ENCODE results near the gene KRTAP4-1. TPM values are rescaled to one million over a fixed set of nuclear protein-coding genes. Genes with fewer than 3 reads are reported as not detected.
"Not testable (repeated sequence)": the region's sequence is repeated elsewhere in the genome, so short reads cannot be mapped to it uniquely, and the experiment has no call there.

KRTAP4-1 gene
- total and polyA plus RNA-seq, 8 donors, result not detected

DNA sequence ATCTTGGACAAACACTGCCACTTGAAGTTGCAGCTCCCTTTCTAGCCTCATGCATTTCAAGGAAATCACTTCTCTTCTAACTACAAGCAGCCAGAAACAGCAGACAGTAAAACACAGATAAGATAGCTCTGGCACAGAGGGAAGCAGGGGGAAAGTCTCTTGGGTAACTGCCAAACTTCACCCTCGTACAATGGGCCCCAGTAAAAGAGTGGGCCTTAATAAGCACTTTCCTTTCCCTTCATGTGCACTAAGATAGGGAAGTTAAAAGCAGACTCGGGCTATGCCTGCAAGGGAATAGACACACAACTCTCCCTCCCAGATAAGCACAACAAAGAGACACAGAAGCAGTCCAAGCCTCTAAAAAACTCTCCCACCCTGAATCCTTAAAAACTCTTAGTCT is 30.9 kb downstream of the KRTAP4-1 start:
- TF ChIP-seq, protein P1, sequence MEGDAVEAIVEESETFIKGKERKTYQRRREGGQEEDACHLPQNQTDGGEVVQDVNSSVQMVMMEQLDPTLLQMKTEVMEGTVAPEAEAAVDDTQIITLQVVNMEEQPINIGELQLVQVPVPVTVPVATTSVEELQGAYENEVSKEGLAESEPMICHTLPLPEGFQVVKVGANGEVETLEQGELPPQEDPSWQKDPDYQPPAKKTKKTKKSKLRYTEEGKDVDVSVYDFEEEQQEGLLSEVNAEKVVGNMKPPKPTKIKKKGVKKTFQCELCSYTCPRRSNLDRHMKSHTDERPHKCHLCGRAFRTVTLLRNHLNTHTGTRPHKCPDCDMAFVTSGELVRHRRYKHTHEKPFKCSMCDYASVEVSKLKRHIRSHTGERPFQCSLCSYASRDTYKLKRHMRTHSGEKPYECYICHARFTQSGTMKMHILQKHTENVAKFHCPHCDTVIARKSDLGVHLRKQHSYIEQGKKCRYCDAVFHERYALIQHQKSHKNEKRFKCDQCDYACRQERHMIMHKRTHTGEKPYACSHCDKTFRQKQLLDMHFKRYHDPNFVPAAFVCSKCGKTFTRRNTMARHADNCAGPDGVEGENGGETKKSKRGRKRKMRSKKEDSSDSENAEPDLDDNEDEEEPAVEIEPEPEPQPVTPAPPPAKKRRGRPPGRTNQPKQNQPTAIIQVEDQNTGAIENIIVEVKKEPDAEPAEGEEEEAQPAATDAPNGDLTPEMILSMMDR (IDR thresholded peaks at IDR 0.05), result no peak
- H3K4me1 ChIP-seq, result no peaks in the 10 kb centered on the region
- no peaks in the 10 kb centered on the region for H3K9me3 ChIP-seq
- intact Hi-C loops (cut with DNase I), result no loop called here
- no peak for FAIRE-seq
- no peak for DNase-seq
- no peaks in the 10 kb centered on the region for H3K27me3 ChIP-seq
- no peak for ATAC-seq
- H3K36me3 ChIP-seq, result no peaks in the 10 kb centered on the region
- WGBS, 2 donors, result 20 to 21% methylated on average over 2 of the region's 2 CpGs
- H3K27ac ChIP-seq, result no peak overlapping the region
- H3K4me3 ChIP-seq, result no peak overlapping the region

DNA sequence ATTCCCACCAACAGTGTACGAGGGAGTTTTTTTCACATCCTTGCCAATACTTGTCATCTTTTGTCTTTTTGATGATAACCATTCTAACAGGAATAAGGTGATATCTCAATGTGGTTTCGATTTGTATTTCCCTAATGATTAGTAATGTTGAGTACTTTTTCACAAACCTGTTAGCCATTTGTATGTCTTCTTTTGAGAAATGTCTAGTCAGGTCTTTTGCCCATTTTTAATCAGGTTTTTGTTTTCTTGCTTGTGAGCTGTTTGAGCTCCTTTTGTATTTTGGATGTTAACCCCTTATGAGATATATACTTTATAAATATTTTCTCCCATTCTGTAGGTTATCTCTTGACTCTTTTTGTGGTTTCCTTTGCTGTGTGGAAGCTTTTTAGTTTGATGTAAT is 33.2 kb downstream of the KRTAP4-1 start:
- ATAC-seq (no peak), DNase-seq (no peak), FAIRE-seq (no peak)
- intact Hi-C loops (cut with DNase I), result no loop called here
- TF ChIP-seq, protein P1 (IDR thresholded peaks at IDR 0.05), result no peak
- H3K4me3 ChIP-seq, result no peak overlapping the region
- no peaks in the 10 kb centered on the region for H3K36me3 ChIP-seq
- no peak overlapping the region for H3K27ac ChIP-seq
- 45 to 62% methylated on average over 2 of the region's 2 CpGs for WGBS, 2 donors
- no peaks in the 10 kb centered on the region for H3K4me1 ChIP-seq
- H3K9me3 ChIP-seq, result no peaks in the 10 kb centered on the region
- H3K27me3 ChIP-seq, result no peaks in the 10 kb centered on the region

DNA sequence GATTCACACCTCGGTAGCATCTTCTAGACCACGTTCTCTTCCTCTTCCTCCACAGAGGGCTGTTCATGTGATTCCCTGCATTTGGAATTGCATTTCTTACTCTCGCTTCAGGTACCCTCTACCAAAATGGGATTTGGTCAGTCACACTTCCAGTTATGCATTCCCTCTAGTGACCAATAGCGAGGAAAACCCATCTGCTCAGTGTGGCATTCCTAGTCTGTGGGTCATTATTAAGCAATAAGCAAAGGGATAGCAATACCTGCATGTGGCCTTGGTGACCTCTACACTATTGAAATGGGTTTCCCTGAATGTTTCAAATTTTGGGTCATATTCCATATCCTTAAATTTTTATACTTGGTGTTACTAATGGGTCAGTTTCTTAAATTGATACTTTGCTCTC is 34.7 kb downstream of the KRTAP4-1 start:
- no peak for ATAC-seq
- intact Hi-C loops (cut with DNase I), result no loop called here
- FAIRE-seq, result no peak

DNA sequence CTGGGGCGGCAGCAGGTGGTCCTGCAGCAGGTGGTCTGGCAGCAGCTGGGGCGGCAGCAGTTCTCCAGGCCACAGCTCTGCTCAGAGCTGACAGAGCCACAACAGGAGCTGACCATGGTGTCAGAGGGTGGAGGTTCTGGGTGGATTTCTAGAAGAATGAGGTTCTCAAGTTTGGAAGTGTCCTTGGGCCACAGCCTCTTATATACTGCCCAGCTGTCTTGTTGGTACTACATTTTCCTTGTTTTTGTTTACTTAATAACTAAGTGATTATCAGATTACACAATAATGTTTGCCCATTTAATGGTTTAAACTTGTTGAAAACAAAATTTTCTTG is 35.1 kb downstream of the KRTAP4-1 start, which contains the start of gene KRTAP4-5:
TSS of gene KRTAP4-5 (minus strand) at position 174 of the 334 bp plus-strand sequence. CDS start at position 116, 58 bp downstream.
- H3K27me3 ChIP-seq, result no peaks in the 10 kb centered on the region
- no peak within 1 kb of the TSS for H3K27ac ChIP-seq
- 55 to 59% methylated on average over 2 of the region's 2 CpGs for WGBS, 2 donors
- TF ChIP-seq, protein P1 (IDR thresholded peaks at IDR 0.05), result no peak
- no peak for FAIRE-seq
- H3K4me3 ChIP-seq, result no peak within 1 kb of the TSS
- no peaks in the 10 kb centered on the region for H3K4me1 ChIP-seq
- H3K36me3 ChIP-seq, result no peaks in the 10 kb centered on the region
- H3K9me3 ChIP-seq, result no peaks in the 10 kb centered on the region
- no peak for DNase-seq
- intact Hi-C loops (cut with DNase I), result no loop called here
- ATAC-seq, result no peak

More for the DNA sequence above, 34.7 kb downstream of the KRTAP4-1 start:
- WGBS, 2 donors, result 78 to 89% methylated on average over 4 of the region's 4 CpGs
- no peaks in the 10 kb centered on the region for H3K4me1 ChIP-seq
- DNase-seq, result no peak
- H3K36me3 ChIP-seq, result no peaks in the 10 kb centered on the region
- H3K4me3 ChIP-seq, result no peak overlapping the region
- no peak overlapping the region for H3K27ac ChIP-seq
- H3K27me3 ChIP-seq, result no peaks in the 10 kb centered on the region
- H3K9me3 ChIP-seq, result no peaks in the 10 kb centered on the region
- TF ChIP-seq, protein P1 (IDR thresholded peaks at IDR 0.05), result no peak

DNA sequence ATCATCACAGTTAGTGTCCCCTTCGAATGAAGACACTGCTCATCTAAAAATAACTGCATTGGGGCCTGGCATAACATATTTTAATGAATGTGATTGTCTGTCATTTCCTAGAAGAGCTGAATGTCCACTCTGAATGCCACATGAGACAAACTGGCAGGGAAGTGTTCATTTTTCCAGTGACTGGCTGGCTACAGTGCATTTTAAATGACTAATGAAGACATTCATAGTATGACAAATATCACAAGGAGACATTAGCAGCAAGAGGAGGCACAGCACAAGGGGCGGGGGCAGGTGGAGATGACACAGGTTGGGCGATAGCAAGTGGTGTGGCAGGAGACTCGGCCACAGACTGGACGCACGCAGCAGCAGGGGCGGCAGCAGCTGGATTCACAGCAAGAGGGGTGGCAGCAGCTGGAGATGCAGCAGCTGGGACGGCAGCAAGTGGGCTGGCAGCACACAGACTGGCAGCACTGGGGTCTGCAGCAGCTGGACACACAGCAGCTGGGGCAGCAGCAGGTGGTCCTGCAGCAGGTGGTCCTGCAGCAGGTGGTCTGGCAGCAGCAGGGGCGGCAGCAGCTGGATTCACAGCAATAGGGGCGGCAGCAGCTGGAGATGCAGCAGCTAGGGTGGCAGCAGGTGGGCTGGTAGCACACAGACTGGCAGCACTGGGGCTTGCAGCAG is 35.6 kb downstream of the KRTAP4-1 start:
- WGBS, 2 donors, result 63 to 65% methylated on average over 10 of the region's 10 CpGs
- peak in 2 of 4 donors; percentile 49 to 65 for ATAC-seq
- H3K27me3 ChIP-seq; intact Hi-C loops (cut with DNase I); H3K4me1 ChIP-seq; H3K27ac ChIP-seq; H3K9me3 ChIP-seq; FAIRE-seq; H3K36me3 ChIP-seq; H3K4me3 ChIP-seq: not testable (repeated sequence)
- peak in 1 of 6 donors; percentile 30 for DNase-seq

All from pancreas (tissue), 10 donors.